ENCODE measurements around the gene CALB2. TPM values are rescaled to one million over a fixed set of nuclear protein-coding genes. Genes with fewer than 3 reads are reported as not detected.

CALB2 gene
- polyA plus RNA-seq, 1 donor (not counting 4 experiments of a cell fraction or from before 2014, with no cell fraction given): 1.4 TPM

DNA sequence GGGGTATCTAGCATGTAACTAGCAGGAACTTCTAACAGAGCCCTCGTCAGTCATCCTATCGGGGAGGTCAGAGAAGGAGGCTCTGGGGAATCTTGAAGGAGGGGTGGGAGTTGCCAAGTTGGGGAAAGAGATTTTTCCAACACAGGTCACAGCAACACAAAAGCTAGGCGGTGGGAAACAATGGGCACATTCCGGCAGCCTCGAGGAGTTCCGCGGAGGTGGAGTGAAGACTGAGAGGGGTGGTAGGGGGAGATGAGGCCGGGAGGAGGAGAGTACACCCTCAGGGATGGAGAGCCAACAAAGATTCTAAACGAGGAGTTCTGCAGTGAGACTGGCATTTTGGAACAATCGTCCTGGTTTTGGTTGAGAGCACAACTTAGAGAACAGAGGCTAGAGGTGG is 13.5 kb upstream of the CALB2 start:
- Histone ChIP-seq H3K4me2 (ENCODE audit: control insufficient read depth, extremely low read depth, insufficient read depth, low read depth, low read length) (no peak overlapping the region), H3K79me2 (ENCODE audit: control insufficient read depth, insufficient read depth, low read length) (no peaks in the 10 kb centered on the region), H3K9me3 (ENCODE audit: control insufficient read depth, low read depth, low read length) (no peaks in the 10 kb centered on the region), H2AFZ (ENCODE audit: control insufficient read depth, low read length) (no peak overlapping the region), H3K9ac (ENCODE audit: control insufficient read depth, extremely low read depth, insufficient read depth, low read length) (no peak overlapping the region), H3K36me3 (ENCODE audit: control insufficient read depth in 2 of 2, extremely low read depth in 1 of 2, insufficient read depth in 2 of 2, low read length in 2 of 2) (no peaks in the 10 kb centered on the region), H3K27ac (ENCODE audit: control insufficient read depth, insufficient read depth, low read length) (no peak overlapping the region), H4K20me1 (ENCODE audit: control insufficient read depth, extremely low read depth, insufficient read depth, low read length) (no peaks in the 10 kb centered on the region), H3K4me1 (ENCODE audit: control insufficient read depth, extremely low read depth, insufficient read depth, low read length) (peaks cover 11% of the 10 kb centered on the region), H3K27me3 (ENCODE audit: control insufficient read depth, extremely low read depth, insufficient read depth, low read length) (no peaks in the 10 kb centered on the region), H3K9me1 (ENCODE audit: control insufficient read depth, extremely low read depth, insufficient read depth, low read length) (no peaks in the 10 kb centered on the region), H3K4me3 (ENCODE audit: control insufficient read depth in 2 of 3, extremely low read depth in 1 of 3, insufficient read depth in 2 of 3, low read depth in 1 of 3, low read length in 3 of 3) (no peak overlapping the region)
- FAIRE-seq (no peak), DNase-seq (ENCODE audit: low read depth, low spot score) (no peak)
- dilution Hi-C loops (cut with MboI; ENCODE audit: extremely low pct_ligation_motif_present, low sequenced_read_pairs): no loop called here
- TF ChIP-seq CTCF (optimal IDR thresholded peaks at IDR 0.05 in 1 of 3, IDR thresholded peaks at IDR 0.05 in 1 of 3, conservative IDR thresholded peaks at IDR 0.05 in 1 of 3; ENCODE audit: extremely low read depth in 1 of 3, insufficient read depth in 2 of 3, low read length in 3 of 3): no peak
- no peak for TF ChIP-seq EZH2 (IDR thresholded peaks at IDR 0.05; ENCODE audit: low read length)

DNA sequence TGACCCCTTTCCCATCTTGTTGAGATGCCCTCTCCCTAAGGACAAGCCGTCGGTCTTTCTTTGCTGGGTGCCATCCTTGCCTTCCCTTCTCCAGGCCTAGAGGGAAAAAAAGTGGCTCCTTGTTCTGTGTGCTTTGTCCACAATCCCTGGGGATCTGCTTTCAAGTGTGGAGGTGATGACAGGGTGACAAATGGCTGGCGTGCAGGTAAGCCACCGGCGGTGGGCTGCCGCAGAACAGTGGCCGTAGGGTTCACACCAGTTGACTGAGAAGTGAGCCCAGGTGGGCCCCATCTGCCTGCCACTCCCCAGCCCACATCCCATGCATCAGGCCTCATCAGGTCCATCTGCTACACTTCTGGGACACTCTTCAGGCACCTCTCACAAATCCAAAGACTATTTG is 11.4 kb upstream of the CALB2 start:
- Histone ChIP-seq H3K36me3 (ENCODE audit: control insufficient read depth in 2 of 2, extremely low read depth in 1 of 2, insufficient read depth in 2 of 2, low read length in 2 of 2) (no peaks in the 10 kb centered on the region), H3K27me3 (ENCODE audit: control insufficient read depth, extremely low read depth, insufficient read depth, low read length) (no peaks in the 10 kb centered on the region), H3K4me3 (ENCODE audit: control insufficient read depth in 2 of 3, extremely low read depth in 1 of 3, insufficient read depth in 2 of 3, low read depth in 1 of 3, low read length in 3 of 3) (no peak overlapping the region), H3K79me2 (ENCODE audit: control insufficient read depth, insufficient read depth, low read length) (no peaks in the 10 kb centered on the region), H3K27ac (ENCODE audit: control insufficient read depth, insufficient read depth, low read length) (no peak overlapping the region), H3K9ac (ENCODE audit: control insufficient read depth, extremely low read depth, insufficient read depth, low read length) (no peak overlapping the region), H2AFZ (ENCODE audit: control insufficient read depth, low read length) (no peak overlapping the region), H4K20me1 (ENCODE audit: control insufficient read depth, extremely low read depth, insufficient read depth, low read length) (no peaks in the 10 kb centered on the region), H3K4me1 (ENCODE audit: control insufficient read depth, extremely low read depth, insufficient read depth, low read length) (peaks cover 20% of the 10 kb centered on the region), H3K9me1 (ENCODE audit: control insufficient read depth, extremely low read depth, insufficient read depth, low read length) (no peaks in the 10 kb centered on the region), H3K4me2 (ENCODE audit: control insufficient read depth, extremely low read depth, insufficient read depth, low read depth, low read length) (no peak overlapping the region), H3K9me3 (ENCODE audit: control insufficient read depth, low read depth, low read length) (no peaks in the 10 kb centered on the region)
- dilution Hi-C loops (cut with MboI; ENCODE audit: extremely low pct_ligation_motif_present, low sequenced_read_pairs): no loop called here
- TF ChIP-seq CTCF (optimal IDR thresholded peaks at IDR 0.05 in 1 of 3, IDR thresholded peaks at IDR 0.05 in 1 of 3, conservative IDR thresholded peaks at IDR 0.05 in 1 of 3; ENCODE audit: extremely low read depth in 1 of 3, insufficient read depth in 2 of 3, low read length in 3 of 3): no peak
- TF ChIP-seq EZH2 (IDR thresholded peaks at IDR 0.05; ENCODE audit: low read length): no peak
- DNase-seq (ENCODE audit: low read depth, low spot score) (no peak), FAIRE-seq (no peak)
